Subcutaneous adipose tissue (tissue), 4 donors: ENCODE measurements around the gene SRD5A1. TPM values are rescaled to one million over a fixed set of nuclear protein-coding genes. Genes with fewer than 3 reads are reported as not detected.

Experiments used
- total RNA-seq, 4 donors: library from RNA; depleted of rRNA; stranded (reverse); fragments of >200 nt; gene quantifications; one replicate each; pipeline ENCODE4 v1.1.0, GENCODE V29; 2016
- TF ChIP-seq, protein P1 (sequence below): fragments of 450-650 bp; IDR thresholded peaks from one replicate; pipeline ENCODE4 v1.5.1; 2016; ENCODE audit warnings: low read depth, mild to moderate bottlenecking, control low read depth, antibody characterized with exemption, moderate library complexity

The SRD5A1 gene
- total RNA-seq, 4 donors from 2014 or later = 1.8 to 4.9 (median 3.5) TPM

DNA sequence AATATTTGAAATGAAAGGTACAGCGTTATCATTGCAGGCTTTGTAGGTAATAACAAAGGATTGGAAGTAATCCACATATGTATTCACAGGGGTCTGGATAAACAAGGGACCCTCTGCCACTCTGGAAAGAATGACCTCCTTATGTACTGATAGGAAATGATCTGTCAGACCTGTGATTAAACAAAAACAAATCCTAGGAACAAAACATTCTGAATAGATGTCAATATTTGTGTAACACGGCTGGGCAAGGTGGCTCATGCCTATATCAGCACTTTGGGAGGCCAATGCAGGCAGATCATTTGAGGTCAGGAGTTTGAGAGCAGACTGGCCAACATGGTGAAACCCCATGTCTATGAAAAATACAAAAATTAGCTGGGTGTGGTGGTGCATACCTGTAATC lies 42.7 kb upstream of the SRD5A1 start:
- TF ChIP-seq, protein P1, sequence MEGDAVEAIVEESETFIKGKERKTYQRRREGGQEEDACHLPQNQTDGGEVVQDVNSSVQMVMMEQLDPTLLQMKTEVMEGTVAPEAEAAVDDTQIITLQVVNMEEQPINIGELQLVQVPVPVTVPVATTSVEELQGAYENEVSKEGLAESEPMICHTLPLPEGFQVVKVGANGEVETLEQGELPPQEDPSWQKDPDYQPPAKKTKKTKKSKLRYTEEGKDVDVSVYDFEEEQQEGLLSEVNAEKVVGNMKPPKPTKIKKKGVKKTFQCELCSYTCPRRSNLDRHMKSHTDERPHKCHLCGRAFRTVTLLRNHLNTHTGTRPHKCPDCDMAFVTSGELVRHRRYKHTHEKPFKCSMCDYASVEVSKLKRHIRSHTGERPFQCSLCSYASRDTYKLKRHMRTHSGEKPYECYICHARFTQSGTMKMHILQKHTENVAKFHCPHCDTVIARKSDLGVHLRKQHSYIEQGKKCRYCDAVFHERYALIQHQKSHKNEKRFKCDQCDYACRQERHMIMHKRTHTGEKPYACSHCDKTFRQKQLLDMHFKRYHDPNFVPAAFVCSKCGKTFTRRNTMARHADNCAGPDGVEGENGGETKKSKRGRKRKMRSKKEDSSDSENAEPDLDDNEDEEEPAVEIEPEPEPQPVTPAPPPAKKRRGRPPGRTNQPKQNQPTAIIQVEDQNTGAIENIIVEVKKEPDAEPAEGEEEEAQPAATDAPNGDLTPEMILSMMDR = no peak

DNA sequence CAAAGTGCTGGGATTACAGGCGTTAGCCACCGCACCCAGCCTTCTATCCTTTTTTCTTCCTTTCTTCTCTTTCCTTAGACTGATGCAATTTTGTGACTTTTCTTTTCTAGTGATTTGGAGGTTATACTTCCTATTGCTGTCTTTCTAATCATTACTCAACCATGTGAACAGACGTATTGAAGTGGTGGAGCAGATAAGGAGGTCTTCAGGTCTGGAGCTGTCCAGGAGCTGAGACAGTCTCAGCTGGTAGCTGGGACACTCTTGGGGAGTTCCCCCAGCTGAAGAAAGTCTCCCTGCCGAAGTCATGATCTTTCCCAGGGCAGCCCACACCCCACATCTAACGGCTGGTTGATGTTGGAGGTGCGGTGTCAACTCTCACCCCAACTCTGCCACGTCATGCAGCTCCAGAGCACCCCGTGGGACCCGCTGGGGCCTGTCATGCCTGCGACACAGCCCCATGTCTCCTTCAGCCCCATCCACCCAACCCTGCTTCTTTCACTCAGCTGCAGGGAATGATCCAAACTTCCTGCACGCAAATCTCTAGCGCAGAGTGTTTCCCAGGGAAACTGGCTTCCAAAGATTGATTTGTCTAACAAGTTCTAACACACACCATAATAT lies 41.5 kb upstream of the SRD5A1 start:
- TF ChIP-seq, protein P1 = no peak

DNA sequence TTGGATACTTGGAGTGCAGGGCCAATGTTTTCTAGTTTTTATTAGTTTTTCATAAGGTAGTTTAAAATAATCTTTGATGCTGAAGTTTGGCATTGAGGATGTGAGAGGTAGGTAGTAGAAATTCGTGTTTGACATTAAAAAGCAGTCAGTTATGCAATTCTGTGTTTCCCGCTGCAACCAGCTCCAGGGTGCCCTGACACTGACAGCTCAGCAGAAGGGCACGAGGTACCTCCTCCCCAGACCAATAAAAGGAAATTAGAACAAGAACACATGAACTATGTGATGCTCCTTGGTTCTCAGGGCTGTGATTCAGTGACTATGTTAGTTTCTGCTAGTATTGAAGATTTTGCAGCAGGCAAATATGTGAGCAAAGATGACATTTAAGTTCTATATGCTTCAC lies 40.6 kb upstream of the SRD5A1 start:
- TF ChIP-seq, protein P1 = no peak

- TF ChIP-seq, protein P1 = no peak
Measured at GRCh38 chr5:6593148-6594016, 39.9 kb upstream of the SRD5A1 start.

DNA sequence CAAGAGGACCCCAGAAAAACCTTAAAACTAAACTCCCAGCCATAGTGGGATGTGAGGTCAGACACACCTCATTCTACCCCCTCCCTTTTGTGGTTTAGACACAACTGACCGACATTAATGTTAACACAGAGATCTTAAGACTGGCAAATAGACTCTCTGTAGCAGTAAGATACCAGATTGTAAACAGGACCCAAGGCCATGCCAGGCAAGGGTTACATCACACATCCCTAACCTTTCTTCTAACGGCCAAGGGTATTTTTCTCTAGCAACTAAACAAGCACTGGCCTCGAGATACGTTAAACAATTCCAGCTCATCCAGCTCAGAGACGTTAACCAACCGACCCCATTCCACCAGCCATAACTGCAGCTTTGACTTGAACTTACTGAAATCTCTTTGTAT lies 39.2 kb upstream of the SRD5A1 start:
- TF ChIP-seq, protein P1 = no peak

- TF ChIP-seq, protein P1 = no peak
Measured at GRCh38 chr5:6595405-6595804, 37.8 kb upstream of the SRD5A1 start.

DNA sequence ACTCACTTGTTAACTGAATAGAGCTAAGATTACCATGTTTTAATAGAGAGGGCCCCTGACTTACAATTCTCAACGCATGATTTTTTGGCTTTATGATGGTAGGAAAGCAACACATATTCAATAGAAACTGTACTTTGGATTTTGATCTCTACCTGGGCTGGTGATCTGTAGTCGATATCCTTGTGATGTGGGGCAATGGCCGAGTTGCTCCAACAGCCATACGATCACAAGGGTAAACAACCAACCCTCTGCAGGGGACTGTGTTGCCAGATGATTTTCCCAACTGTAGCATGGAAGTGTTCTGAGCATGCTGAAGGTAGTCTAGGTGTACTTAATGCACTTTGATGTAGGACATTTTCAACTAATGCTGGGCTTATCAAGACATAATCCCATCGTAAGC lies 36.9 kb upstream of the SRD5A1 start:
- TF ChIP-seq, protein P1 = no peak
